PFSK-1 (cell line): Measurements from ENCODE around the gene NME7.

Experiments used
- FOXP2 ChIP-seq: optimal IDR thresholded peaks from 2 replicates; pipeline ENCODE3; 2011; ENCODE audit warnings: borderline replicate concordance, control low read depth, inconsistent platforms; ENCODE audit not compliant: insufficient read depth; ENCODE audit errors: extremely low read length, extremely low read depth
- POLR2AphosphoS5 ChIP-seq: IDR thresholded peaks from 2 replicates; pipeline ENCODE4 v1.6.1; 2012; ENCODE audit warnings: low read depth, mild to moderate bottlenecking, control low read depth, low read length, moderate library complexity
- SIN3A ChIP-seq: IDR thresholded peaks from 2 replicates; pipeline ENCODE4 v1.6.1; 2012; ENCODE audit warnings: mild to moderate bottlenecking, low read length, moderate library complexity, borderline replicate concordance; ENCODE audit not compliant: insufficient read depth
- TAF1 ChIP-seq: IDR thresholded peaks from 2 replicates; pipeline ENCODE4 v1.6.1; 2012; ENCODE audit warnings: low read length, control low read depth, borderline replicate concordance; ENCODE audit not compliant: insufficient read depth
- TF ChIP-seq, protein P1 (sequence below), 2 experiments: IDR thresholded peaks; 2 replicates each; pipeline versions ENCODE4 v1.6.1 to v1.8.0; 2011 to 2012; ENCODE audit warnings: low read depth in 2 of 2, low read length in 2 of 2, control low read depth in 1 of 2, inconsistent platforms in 1 of 2, mild to moderate bottlenecking in 1 of 2, moderate library complexity in 1 of 2; ENCODE audit not compliant: insufficient read depth in 1 of 2

NME7 gene

DNA sequence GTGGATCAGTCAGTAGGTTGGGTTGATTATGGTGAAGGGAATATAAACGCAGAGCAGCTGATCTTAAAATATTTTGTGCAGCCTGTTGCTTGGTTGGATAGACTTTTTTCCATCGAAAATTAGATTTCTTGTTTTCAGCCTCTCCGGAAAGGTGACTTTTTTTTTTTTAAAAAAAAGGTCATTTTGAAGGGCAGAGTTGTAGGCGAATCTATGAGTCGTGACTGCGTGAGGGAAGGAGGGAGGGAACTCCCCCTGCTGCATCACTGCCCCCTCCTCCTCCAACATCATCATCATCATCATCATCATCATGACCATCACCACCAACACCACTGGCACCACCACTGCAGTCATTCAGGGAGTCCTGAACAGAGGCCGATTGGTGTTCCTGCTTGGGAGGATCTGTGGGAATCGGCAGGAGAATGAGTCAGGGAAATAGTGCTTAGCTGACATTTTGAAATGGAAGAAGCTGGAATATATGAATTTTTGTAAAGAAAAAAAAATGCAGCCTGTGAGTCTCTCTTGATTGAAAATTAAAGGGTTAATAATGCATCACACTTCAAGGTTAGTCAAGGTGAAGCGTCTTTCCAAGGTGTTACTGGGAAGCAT, 259.9 kb downstream of the NME7 start:
- no peak for TF ChIP-seq POLR2AphosphoS5
- TF ChIP-seq, protein P1, sequence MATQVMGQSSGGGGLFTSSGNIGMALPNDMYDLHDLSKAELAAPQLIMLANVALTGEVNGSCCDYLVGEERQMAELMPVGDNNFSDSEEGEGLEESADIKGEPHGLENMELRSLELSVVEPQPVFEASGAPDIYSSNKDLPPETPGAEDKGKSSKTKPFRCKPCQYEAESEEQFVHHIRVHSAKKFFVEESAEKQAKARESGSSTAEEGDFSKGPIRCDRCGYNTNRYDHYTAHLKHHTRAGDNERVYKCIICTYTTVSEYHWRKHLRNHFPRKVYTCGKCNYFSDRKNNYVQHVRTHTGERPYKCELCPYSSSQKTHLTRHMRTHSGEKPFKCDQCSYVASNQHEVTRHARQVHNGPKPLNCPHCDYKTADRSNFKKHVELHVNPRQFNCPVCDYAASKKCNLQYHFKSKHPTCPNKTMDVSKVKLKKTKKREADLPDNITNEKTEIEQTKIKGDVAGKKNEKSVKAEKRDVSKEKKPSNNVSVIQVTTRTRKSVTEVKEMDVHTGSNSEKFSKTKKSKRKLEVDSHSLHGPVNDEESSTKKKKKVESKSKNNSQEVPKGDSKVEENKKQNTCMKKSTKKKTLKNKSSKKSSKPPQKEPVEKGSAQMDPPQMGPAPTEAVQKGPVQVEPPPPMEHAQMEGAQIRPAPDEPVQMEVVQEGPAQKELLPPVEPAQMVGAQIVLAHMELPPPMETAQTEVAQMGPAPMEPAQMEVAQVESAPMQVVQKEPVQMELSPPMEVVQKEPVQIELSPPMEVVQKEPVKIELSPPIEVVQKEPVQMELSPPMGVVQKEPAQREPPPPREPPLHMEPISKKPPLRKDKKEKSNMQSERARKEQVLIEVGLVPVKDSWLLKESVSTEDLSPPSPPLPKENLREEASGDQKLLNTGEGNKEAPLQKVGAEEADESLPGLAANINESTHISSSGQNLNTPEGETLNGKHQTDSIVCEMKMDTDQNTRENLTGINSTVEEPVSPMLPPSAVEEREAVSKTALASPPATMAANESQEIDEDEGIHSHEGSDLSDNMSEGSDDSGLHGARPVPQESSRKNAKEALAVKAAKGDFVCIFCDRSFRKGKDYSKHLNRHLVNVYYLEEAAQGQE (IDR thresholded peaks at IDR 0.05; ENCODE audit: insufficient read depth in 1 of 2, low read depth in 2 of 2, low read length in 2 of 2), result no peak
- no peak for TF ChIP-seq TAF1
- no peak for TF ChIP-seq SIN3A
- no peak for TF ChIP-seq FOXP2

DNA sequence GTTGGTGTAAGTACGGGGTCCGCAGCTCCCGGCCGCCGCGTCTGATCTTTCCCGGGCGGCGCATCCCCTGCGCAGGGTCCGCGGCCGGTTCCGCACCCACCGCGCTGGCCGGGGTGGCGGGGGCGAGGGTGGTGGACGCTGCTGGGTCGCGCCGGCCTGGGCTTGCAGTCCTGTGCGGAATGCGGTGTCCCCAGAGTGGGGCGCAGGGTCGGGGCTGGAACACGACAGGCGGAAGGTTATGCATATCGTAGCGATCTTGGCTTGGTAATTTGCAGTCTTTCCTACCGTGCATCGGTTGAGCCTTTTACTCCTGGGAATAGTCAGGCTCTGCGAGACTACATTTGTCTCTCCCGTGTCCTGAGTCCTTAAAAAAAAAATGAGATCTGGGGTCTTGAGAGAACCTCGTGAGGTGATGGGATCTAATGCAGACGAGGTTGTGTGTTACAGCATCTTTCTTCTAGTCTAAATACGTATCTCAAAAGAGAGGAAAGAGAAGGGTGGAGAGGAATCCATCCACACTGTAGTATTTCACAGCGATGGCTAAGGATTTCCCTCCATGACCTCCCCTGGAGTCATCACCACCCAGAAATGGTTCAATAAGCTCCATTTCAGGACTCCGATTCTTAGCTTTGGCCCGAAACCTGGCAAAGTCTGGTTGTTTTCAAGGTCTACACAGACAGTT, 260.5 kb downstream of the NME7 start:
- no peak for TF ChIP-seq SIN3A
- no peak for TF ChIP-seq FOXP2
- no peak for TF ChIP-seq TAF1
- TF ChIP-seq POLR2AphosphoS5, result no peak

DNA sequence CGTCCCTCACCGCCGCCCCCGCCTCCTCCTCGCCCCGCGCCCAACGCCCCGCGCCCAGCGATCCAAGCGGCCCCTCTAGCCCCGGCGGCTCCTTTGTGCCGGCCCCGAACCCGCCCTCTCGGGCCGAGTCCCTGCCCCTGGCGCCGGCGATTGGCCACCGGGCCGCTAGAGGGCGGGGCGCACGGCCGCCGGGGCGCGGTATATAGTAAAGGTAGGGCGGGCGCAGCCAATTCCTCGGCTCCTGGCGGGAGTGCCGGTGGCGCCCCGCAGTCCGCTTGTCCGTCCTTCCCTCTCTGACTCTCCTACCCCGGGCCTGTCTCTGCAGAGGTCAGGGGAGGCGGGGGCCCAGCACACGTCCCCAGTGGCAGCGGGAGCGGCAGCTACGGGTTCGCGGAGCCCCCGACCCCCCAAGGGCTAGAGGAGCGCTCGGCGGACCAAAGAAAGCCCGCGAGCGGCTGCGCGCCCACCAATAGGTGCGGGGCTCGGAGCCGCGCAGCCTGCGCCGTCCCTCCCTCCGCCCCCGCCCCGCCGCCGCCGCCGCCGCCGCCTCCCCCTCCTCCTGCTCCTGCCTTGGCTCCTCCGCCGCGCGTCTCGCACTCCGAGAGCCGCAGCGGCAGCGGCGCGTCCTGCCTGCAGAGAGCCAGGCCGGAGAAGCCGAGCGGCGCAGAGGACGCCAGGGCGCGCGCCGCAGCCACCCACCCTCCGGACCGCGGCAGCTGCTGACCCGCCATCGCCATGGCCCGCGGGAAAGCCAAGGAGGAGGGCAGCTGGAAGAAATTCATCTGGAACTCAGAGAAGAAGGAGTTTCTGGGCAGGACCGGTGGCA, 261.3 kb downstream of the NME7 start, which contains the start of gene ATP1B1:
TSS of gene ATP1B1 (plus strand) at position 596 of the 826 bp plus-strand sequence. CDS start at position 736, 140 bp downstream.
- TF ChIP-seq SIN3A (no peak), POLR2AphosphoS5 (peak; percentile 89), TAF1 (peak; percentile 46; the same call in 1 of the 2 replicates), FOXP2 (peak; percentile 61)
- TF ChIP-seq, protein P1 (IDR thresholded peaks at IDR 0.05; ENCODE audit: insufficient read depth in 1 of 2, low read depth in 2 of 2, low read length in 2 of 2), result no peak

DNA sequence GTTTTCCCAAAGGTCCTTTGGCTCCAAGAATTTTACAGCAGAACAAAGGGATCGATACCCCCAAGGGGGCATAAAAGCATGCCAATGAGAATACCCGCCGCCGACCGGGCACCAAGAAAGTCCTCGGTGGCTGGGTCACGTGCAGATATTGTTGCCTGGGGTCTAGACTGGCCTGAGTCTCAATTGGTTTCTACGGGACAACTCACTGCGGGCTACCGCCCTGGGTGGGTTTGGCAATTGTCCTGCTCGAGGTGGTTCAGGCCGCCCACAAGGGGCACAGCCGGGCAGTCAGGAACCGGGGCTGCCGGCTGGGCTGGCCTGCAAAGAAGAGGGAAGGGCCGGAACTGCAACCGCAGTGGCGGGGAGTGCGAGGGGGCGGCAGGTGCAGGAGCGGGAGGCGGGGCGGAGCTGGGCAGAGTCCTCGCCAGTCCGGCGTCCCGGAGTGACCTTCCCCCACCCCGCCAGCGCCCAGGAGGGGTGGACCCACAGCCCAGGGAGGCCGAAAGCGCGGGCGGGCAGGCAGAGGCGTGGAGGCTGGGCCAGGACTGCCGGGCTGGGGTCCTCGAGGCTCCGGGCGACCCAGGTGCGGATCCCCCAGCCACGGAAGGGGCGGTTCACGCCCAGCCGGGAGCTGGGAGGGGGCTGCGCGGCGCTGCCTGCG, 262.0 kb downstream of the NME7 start:
- no peak for TF ChIP-seq POLR2AphosphoS5
- TF ChIP-seq, protein P1 (IDR thresholded peaks at IDR 0.05; ENCODE audit: insufficient read depth in 1 of 2, low read depth in 2 of 2, low read length in 2 of 2), result no peak
- TF ChIP-seq FOXP2, result peak; percentile 12

DNA sequence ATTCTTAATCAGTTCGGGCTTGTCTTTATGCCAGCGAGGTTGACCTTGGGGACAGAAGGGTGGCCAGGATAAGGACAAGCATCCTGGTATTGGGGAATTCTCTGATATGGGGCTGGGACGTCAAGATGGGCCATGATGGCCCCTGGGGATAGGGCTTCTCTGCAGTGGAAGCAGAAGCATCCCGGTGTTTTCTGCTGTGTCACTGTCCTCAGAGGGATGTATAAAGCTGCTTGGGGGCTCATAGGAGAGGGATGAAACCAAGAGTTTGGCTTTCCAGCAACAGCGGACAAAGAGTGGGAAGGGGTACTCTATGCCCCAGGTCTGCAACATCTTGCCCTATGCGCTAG, 262.5 kb downstream of the NME7 start:
- TF ChIP-seq SIN3A (no peak), POLR2AphosphoS5 (no peak), TAF1 (no peak), FOXP2 (no peak)
- TF ChIP-seq, protein P1 (IDR thresholded peaks at IDR 0.05; ENCODE audit: insufficient read depth in 1 of 2, low read depth in 2 of 2, low read length in 2 of 2), result no peak
